Stimulated activated CD4-positive, alpha-beta T cell treated with anti-CD3 and anti-CD28 coated beads, Interleukin-1b, Interleukin-23, amount 100 ng/mL, for 1 hour (primary cell): Measurements from ENCODE around the gene NKX1-2.

Source experiments
- DNase-seq, 2 donors: peaks; one replicate each; pipeline ENCODE4 v3.0.0-alpha.2; 2020; ENCODE audit warnings: low read depth in 2 of 2

Gene NKX1-2

DNA sequence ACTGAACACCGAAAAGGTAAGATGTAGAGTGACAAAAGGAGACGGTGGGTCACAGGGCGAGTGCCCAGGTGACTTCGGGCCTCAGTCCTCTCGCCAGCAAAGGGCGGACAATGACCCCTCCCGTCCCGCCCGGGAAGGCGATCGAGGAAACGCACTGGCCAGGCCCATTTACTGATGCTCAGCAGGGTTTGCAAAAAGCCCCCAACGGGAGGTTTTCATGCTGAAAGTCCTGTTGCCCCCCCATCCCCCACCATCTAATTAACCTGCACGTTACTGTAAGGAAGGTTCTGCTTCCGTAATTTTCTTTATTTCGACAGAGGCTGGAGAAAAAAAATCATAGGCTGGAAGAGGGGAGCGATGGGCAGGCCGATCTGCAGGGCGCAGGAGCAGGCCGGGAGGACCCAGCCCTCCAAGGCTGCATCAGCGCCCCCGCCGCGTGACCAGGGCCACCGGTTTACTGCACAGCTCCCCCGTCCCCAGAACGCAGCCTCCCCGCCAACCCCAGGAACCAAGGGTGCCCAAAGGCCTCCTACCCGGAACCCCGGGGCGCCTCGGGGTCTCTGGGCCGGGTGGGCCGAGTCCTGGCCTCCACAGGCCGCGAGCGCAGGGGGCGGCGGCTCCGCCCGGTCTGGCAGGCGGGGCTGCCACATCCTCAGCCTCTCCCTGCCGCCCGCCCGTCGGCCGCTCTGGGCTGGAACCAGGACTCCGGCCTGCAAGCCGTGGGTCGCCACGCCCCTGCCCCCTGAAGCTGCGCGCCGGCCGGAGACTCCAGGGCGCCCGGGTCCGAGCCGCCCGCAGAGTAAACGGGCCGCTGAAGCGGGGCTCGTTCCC is 31.7 kb downstream of the NKX1-2 start:
- peak; percentile 1 to 10 for DNase-seq

DNA sequence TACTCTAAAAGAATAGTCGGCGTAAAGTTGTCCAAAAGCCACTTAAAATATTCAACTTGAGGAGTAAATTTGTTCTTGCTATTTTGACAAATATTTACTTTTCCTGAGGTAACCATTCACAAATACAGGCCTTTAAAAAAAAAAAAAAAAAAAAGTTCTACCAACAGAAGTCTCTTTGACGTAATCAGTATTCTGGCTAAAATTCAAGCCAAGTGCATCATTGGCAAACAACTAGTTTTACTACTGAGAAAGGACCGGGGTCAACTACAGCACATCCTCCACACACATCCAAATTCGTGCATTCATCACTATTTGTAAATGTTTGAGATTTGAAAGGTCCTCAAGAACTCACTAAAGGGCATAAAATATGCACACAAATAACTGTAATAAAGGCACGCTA is 33.1 kb downstream of the NKX1-2 start:
- no peak for DNase-seq

DNA sequence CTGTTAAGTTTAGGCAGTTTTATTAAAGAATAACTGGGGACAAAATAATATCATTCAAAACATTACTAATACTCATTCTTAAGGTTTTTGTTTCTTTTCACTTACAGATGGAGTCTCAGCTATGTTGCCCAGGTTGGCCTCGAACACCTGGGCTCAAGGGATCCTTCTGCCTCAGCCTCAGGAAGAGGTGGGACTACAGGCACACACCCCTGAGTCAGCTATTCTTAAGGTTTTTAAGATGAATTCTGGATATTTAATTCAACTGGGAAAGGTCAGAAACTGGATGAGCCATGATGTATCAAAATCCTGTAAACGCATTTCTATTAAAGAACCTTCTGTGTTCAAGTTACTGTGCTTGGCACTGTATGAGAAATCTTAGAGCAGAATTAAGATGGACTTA is 34.6 kb downstream of the NKX1-2 start:
- no peak for DNase-seq

DNA sequence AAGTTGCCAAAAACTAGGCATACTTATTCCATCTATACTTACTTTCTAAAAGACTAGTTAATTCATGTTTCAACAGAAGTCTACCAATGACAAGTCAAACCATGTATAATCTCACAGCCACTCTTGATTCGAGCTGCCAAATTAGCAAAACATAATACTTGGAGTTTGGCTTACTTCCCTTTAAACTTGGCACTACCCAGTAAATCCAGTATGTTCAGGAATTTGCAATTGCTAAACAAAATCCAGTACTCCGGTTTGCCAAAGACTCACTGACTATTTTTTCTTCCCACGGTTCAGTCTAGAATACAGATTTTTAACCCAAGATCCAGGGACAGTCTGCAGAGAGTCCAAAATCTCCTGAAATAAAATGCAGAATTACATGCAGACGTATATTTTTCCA is 35.8 kb downstream of the NKX1-2 start:
- no peak for DNase-seq

DNA sequence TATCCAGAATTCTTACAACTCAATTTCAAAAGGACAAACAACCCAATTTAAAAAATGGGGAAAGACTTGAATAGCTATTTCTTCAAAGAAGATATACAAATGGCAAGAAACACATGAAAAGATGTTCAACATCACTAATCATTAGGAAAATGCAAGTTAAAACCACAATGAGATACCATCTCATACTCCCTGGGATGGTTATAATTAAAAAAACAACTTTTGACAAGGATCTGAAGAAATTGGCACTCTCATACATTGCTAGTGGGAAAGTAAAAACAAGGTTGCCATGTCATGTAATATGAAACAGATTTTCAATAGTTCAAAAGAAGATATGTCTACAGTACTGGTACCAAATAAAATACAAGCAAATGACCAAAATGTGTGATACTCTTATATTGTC is 40.1 kb downstream of the NKX1-2 start:
- DNase-seq: no peak

DNA sequence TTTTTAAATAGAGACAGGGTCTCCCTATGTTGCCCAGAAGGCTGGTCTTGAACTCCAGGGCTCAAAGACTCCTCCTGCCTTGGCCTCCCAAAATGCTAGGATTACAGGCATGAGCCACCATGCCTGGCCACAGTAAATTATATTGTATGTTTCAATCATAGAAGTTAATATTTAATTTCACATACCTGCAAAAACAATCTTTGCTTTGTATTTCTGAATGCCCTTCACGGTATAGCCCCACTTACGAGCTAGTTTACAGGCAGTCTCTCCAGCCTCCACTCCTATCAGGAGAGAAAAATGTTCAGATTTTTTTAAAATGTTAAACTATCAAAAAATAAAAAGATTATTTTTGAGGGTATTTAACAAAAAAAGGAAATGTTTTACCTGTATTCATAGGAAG is 41.5 kb downstream of the NKX1-2 start:
- no peak for DNase-seq

DNA sequence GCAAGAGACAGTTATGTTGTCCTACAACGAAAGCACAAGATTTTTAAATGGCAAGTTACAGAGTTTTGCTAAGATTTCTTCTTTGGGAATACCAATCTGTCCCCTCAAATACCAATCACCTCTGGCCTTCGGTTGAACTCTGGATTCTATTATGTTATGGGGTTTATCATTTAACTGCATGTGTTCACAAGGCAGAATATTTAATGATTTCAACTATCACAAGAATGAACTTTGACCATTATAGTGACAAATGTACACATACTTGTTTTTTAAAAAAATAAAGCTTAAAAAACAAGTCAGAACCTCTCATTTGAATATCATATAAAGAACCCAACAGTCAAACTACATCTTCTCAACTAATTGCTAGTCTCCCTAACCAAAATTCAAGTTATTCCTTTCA is 42.4 kb downstream of the NKX1-2 start:
- DNase-seq: no peak

DNA sequence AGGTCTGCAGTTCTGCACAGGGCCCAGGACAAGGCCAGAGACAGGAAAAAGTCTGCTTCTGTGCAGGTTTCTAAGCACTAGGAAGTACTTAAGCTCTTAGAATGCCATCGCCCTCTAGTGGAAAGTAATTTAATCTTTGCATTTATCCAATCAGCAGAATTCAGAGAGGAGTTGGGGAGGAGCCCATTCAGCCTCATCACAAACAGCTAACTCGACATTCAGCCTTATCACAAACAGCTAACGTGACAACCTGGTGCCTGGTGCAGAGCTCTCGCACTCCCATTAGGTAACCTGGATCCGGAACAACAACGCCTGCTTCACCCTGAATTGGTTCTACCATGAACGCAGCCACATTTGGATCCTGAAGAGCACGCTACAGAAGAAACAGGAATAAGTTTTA is 46.3 kb downstream of the NKX1-2 start:
- no peak for DNase-seq

DNA sequence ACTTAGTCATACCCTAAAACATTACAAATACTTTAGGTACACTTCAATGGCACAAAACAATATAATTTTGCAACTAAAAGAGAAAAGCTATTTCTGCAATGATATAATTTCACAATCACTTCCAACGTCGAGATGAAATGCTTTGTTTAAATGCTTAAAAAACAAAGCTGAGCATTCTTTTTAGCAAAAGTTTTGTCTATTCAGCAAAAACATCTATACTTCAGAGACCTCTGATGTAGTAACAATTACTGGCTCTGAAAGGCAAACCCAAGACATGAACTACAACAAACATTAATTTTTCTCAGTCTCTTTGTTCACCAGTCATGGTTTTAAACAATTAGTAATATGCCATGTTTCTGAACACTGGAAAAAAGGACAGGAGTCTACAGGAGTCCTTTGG is 47.6 kb downstream of the NKX1-2 start:
- DNase-seq: no peak

DNA sequence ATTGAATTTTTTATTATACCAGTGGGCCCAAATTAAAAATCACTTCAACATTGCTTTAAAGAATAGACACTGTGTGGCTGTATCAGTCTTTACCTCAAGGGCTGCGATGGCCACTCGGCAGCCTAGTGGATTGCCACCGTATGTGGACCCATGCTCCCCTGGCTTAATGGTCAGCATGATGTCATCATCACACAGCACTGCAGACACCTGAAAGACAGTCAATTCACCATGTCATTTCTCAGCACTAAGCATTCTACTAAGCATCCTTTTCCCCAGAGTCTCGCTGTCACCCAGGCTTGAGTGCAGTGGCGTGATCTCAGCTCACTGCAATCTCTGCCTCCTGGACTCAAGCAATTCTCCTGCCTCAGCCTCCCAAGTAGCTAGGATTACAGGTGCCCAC is 48.2 kb downstream of the NKX1-2 start:
- DNase-seq: no peak
